Limb (tissue), 2 donors: Measurements from ENCODE around the gene SPINK9.
A peak's percentile ranks its signal among the peaks of the same experiment; 100 is the strongest.
"Not testable (repeated sequence)": the region's sequence is repeated elsewhere in the genome, so short reads cannot be mapped to it uniquely, and the experiment has no call there.

Source experiments
- DNase-seq, 2 donors: peaks; one replicate each; pipeline ENCODE4 v3.0.0-alpha.2; 2016; ENCODE audit errors: extremely low spot score in 2 of 2

SPINK9 gene, protein sequence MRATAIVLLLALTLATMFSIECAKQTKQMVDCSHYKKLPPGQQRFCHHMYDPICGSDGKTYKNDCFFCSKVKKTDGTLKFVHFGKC

DNA sequence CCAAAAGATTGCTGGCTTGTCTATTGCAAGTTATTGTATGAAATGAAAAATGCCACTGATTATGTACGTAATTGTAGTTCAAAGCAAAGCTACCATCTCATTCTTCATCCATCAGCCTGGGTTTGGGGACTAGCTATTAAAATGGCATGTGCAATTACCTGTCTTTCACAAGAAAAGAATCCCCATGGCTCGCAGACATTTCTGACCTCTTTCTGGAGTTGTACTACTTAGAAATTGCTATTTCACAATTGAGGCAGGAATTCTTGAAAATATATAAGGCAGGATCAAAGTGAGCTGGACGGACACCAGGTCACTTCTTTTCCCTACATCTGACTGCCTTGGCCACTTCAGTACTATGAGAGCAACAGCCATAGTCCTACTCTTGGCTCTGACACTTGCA, at the start of gene SPINK9:
Gene SPINK9 (plus strand): TSS at position 301 of the 400 bp plus-strand sequence. CDS start 55 bp downstream, at position 356.
- DNase-seq, result no peak

DNA sequence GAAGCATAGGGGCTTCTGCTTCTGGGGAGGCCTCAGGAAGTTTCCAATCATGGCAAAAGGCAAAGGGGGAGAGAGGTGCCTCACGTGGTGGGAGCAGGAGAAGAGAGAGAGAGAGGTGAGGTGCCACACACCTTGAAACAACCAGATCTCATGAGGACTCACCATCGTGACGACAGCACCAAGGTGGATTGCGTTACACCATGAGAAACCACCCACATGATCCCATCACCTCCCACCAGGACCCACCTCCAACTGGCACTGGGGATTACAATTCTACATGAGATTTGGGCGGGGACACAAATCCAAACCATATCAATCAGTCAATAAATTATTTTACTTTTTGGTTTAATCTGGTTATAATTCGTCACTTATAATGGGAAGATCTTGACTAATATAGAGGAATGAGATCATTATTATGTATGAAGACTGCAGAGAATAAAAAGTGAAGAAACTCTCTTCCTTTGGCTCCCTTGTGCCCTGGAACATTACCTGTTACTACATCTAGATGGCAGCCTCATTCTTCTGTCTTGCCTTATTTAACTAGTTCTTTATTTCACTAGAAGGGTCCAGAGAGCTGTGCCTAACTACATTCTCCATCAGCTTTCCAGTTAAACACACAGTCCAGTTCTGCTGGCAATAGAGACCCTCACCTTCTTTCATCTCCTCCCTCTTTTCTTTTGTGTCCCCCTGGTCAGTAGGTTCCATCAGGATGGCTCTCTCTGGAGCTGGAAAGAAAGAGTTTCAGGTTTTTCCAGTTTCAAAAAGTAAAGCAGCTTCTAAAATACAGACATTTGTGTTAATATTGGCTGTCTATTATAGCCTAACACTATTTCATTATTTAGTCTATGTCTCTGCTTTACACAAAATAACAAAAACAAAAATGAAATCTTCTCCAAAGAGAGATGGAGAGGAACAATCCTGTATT, 44.8 kb upstream of the SPINK9 start:
- peak in 1 of 2 donors; percentile 4 for DNase-seq

DNA sequence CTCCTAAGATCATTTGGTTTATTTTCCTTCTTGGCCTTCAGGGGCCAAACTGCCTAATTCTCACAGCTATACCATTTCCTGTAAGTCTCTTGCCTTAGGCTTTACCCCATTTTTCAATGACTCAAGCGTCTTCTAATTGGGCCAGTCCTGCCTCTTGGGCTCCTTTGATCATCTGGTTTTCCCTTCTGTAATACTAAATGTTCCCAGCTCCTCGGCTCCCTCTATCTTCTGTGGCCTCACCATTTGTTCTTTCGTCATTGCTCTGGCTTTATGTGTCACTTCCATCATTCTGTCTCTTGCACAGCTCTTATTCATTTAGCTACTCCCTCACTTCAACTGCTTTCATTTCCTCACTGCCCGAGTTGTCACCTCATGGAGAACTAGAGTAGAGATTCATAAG, 37.6 kb upstream of the SPINK9 start:
- no peak for DNase-seq

DNA sequence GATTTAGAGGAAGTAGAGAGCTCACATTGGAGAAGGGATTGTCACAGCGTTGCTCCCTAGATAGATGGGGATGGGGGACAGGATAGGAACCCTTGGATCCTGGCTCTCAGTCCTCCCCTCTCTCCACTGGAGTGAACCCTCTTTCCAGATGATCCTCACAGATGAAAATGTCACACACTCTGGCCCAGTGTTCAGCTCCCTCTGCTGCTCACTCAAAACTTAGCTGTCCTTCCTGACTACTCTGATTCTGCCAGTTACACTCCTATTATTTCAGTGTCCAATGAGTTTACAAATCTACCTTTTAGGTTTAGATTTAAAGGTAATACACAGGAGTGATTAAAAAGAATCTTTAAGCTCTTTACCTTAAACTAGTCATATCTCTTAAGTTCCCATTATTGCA, 28.9 kb upstream of the SPINK9 start:
- DNase-seq, result no peak

DNA sequence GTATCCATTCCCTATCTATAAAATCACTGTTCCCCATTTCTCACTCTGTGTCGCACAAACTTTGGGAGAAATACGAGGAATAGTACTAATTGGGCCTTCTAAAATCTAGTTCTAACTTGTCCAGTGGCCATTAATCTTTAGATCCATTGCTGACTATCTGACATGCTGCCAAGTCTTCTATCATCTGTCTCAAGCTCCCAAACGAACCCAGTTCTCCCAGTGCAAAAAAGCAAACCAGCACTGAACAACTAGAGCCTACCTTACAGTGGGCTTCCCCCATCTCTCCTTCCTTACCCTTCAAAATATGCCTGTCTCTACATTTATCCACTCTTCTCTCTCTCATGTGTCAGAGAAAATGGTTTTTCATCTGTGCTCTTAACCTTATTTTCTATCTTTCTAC, 26.3 kb upstream of the SPINK9 start:
- DNase-seq, result no peak

DNA sequence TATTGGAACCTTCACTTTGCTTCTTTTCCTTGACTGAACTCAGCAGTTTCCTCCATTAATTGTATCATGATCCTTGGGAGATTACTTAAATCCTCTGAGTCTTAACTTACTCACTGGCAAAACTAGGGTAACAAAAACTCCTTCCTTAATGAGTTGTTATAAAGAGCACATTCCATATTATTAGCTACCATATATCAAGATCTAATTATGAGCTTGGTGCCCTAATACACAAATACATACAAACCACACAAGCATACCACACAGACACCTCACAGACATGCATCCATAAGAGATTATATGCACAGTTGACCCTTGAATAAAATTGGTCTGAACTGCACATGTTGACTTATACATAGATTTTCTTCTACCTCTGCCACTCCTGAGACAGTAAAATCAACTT, 25.6 kb upstream of the SPINK9 start:
- no peak for DNase-seq

DNA sequence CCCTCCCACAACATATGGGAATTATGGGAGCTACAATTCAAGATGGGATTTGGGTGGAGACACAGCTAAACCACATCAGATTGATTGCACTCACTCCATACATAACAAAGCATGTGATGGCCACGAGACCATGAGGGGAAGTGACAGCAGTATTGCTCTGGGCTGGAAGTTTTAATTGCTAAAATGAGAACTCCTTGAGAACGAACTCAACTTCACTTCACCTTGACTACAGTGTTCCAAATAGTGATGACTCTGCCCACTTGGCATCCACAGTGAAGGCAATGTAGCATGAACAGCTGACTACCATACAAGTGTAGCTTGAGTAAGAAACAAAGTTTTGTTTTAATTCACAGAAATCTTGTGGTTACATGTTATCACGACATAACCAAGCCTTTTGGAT, 23.9 kb upstream of the SPINK9 start:
- DNase-seq, result no peak

DNA sequence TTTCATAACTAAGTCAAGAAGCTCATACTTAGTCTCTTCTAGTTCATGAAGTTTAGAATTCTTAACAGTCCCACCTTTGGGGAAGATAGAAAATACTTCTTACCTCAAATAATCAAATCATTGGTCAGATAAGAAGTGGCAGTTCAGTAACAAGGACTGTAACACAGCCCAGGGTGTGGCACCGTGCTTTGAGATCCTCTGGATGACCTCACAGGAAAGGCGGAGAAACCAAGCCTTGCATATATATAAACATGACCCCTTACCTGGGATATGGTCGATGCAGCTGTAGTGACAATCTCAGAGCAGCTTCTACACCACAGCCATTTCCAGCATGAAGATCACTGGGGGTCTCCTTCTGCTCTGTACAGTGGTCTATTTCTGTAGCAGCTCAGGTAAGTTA, 23.2 kb upstream of the SPINK9 start, which contains the start of gene SPINK7:
Gene SPINK7 (plus strand): TSS at position 271 of the 400 bp plus-strand sequence. CDS start 61 bp downstream, at position 332.
- no peak for DNase-seq

DNA sequence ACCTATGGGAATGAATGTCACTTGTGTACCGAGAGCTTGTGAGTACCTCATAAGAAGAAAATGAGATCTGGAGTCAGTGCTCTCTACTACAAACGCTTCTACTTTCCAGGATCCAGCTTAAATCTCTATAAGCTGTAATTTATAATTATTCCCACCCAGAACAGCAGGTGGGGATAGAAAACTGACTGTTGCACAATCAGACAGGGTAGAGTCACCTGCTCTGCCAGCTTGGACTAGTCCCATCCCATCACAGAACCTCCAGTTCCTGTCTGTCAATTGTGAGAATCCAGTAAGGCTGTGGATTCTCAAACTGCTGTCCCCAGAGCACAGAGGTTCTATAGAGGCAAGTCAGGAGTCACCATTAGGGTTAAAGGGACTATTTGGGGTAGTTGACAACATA, 21.2 kb upstream of the SPINK9 start:
- no peak for DNase-seq

DNA sequence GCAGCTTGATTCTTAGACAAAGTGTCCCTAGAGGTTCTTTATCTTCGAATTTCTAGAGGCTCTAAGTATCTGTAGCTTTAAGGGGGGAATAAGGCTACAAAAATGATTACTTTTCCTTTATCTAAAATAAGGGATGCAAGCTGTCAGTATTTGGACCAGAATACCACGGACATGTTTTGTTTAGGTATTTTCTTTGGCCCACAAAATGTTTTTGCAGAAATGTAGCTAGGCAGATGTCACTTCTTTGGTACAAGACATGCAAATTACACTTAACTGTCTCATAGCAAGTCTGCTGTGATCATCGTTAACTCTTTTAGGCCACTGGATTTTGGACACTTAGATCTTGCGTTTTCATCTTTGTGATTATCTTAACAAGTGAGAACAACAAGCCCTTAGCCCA, 20.6 kb upstream of the SPINK9 start:
- DNase-seq, result no peak

DNA sequence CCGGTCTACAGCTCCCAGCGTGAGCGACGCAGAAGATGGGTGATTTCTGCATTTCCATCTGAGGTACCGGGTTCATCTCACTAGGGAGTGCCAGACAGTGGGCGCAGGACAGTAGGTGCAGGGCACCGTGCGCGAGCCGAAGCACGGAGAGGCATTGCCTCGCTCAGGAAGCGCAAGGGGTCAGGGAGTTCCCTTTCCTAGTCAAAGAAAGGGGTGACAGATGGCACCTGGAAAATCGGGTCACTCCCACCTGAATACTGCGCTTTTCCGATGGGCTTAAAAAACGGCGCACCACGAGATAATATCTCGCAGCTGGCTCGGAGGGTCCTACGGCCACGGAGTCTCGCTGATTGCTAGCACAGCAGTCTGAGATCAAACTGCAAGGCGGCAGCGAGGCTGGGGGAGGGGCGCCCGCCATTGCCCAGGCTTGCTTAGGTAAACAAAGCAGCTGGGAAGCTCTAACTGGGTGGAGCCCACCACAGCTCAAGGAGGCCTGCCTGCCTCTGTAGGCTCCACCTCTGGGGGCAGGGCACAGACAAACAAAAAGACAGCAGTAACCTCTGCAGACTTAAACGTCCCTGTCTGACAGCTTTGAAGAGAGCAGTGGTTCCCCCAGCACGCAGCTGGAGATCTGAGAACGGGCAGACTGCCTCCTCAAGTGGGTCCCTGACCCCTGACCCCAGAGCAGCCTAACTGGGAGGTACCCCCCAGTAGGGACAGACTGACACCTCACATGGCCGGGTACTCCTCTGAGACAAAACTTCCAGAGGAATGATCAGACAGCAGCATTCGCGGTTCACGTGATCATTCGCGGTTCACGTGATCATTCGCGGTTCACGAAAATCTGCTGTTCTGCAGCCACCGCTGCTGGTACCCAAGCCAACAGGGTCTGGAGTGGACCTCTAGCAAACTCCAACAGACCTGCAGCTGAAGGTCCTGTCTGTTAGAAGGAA, 15.1 kb upstream of the SPINK9 start:
- not testable (repeated sequence) for DNase-seq

DNA sequence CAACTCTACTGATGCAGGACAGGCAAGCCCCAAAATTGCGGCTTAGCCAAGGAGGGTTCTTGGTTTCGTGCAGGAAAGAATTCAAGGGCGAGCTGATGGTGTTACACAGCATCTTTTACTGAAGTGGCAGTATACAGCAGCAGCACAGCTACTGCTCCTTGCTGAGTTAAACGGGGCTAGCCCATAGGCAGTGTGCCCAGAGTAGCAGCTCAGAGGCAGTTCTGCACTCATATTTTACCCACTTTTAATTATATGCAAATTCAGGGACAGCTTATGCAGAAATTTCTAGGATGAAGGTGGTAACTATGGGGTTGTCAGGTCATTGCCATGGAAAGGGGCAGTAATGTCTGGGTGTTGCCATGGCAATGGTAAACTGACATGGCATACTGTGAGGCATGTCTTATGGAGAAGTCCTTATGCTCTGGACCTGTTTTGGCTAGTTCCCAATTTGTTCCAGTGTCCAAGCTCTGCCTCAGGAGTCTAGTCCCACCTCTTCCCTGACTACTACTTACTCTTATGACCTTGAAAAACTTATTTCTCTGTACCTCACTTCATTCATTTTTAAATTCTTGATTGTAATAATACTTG, 2.0 kb upstream of the SPINK9 start:
- DNase-seq, result no peak

DNA sequence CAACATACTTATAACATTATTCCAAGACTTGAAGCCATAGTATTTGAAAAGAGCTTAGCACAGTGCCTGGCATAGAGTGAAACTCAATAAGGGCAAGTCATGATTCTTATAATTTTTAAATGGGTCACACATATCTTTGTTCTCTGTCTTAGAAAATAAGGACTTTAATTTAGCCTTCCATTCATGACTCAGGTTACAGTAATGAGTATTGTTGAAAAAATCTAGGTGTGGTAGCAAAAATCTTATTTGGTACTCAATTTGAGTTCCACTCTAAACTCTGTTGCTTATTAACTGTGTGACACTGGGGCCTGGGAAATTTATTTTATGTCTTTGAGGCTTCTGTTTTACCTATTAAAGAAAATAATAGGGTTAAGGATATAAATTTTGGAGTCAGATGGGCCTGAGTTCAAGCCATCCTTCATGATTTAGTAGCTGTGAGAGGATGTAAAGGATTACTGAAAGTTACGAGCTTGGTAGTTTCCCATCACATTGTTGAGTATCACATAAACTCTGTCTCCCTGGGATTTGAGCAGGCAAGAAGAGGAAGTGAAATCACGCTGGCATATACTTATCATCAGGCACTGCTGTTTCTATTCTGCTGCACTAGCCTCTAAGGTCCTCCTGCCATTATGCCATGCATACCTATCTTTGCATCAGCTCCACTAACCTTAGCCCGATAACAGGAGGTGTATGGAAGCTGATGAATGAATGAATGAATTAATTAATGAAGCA, 1.5 kb downstream of the SPINK9 start:
- DNase-seq, result no peak

DNA sequence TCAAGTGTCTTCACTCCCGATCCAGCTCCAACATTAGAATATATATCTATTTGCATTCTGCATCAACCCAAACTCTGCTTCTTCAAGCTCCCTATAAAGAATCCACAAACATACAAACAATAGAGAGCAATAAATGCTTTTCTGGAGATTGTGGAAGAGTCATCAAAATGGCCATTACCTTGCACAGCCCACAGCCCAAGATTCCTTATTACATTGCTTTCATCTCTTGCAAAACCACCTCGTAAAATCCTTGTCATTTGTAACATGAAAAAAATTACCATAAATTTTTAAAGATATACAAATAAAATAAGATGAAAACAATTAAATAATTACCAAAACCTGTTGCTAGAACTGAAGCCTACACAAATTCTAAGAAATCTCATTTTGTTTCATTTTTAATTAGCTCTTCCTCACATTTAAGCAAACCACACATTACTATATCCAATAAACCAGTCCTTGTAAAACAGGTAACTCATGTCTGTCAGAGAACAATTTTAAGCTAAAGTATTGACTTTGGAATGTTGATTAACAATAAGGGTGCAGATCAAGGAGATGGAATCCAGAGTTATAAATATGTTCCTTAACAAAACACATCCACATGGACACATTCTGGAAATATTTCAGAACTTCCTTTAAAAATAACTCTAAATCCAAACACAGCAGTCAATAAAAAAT, 7.1 kb downstream of the SPINK9 start:
- no peak for DNase-seq

DNA sequence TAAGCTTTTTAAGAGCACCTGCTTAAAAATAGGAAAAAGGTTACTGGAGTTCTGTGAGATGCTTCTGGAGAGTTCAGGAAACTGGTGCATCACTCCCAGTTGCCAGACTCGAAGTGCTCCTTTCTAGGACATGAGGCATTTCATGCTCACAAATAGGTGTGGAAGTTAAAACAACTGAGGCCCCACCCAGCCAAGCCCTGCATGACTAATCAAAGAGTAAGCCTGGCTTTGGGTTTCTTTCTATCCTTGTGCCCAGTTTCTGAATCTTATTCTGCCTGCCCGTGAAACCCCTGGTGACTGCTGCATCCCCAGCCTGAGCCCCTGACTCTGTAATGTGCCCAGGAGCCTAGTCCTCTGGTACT, 7.7 kb downstream of the SPINK9 start:
- DNase-seq, result peak in 1 of 2 donors; percentile 59

DNA sequence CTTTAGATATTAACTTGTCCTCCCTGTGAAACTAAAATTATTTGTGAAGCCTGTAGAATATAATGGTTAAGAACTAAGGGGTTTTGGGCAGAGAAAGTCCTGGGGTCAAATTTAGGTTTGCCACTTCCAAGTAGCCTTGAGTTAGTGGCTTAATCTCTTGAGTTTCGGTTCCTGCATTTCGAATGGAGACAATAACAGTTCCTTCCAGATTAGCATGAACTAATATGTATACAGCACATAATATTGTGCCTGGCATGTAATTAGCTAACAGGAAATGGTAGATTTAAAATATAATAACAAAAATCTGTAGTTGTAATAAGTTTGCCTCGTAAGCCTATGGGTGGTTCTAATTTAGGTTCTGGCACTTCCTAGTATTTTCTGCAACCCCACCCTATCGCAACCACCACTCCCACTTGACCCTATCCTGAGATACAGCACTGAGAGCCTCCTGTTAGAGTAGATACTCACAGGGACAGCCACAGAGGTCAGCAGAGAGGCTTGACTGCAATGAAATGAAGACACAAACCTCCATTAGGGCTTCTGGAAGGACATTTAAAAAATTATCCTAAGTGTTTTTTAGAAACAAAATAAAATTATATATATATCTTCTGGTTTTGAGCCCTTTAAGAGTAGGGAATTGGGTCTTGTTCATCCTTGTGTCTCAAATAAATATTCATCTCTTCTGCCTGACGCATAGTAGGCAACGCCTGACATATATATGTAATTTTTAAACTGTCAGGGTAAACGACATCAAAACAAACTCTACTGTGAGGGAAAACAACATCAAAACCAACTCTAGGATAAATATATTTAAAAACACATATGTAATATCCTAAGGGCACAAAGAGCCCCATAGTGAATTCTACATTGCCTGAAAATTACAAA, 8.5 kb downstream of the SPINK9 start:
- DNase-seq, result no peak

DNA sequence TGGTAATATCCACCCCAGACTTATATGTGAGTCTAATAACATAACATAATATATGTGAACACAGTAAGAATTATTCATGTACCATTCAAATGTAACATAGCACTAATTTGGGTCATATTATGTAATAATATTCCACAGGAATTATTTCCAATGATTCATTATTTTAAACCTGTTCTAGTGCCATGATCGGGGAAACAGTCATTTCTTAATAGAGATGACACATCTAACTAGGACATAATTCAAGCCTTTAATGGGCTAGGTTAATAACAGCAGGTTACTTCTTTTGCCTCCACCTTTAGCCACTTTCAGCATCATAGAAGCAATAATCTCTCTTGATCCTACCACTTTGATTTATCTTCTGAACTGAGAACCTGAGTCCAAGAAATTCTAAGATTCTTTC, 12.3 kb downstream of the SPINK9 start:
- no peak for DNase-seq

DNA sequence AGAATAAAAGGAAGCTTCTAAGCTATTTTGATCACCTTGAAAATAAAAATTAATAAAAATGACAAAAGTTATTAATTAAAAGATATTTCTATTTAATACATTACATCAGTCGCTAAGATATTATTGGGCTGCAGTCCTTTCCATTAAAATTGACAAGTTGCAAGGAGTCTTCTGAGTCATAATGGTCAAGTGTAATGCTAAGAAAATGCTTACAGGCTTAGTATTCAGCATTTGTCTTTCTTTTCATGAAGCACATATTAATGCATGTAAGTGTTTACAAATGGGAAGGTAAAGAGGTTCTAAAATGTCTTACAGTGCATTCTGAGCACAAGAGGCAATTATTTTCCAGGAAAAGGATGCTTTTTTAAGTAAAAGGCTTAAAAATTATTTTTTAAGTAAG, 17.3 kb downstream of the SPINK9 start:
- DNase-seq, result no peak

DNA sequence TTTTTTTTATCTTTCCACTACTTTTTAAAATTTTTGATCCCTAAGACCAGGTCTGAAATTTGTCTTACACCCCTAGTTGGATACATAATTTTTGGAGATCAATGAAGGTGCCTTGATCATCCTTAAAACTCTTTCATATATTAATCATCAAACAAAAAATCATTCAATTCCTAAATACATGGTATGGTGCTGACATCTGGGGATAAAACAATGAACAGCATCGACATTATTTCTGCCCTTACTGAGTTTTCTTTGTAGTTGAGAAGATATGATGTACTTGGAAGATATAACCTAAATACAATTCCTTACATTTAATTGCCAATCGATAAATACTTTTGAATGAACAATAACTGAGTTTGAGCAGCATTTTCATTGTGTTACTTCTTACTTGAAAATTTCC, 18.3 kb downstream of the SPINK9 start:
- DNase-seq, result no peak
